ENCODE results near the gene CYS1.

DNA sequence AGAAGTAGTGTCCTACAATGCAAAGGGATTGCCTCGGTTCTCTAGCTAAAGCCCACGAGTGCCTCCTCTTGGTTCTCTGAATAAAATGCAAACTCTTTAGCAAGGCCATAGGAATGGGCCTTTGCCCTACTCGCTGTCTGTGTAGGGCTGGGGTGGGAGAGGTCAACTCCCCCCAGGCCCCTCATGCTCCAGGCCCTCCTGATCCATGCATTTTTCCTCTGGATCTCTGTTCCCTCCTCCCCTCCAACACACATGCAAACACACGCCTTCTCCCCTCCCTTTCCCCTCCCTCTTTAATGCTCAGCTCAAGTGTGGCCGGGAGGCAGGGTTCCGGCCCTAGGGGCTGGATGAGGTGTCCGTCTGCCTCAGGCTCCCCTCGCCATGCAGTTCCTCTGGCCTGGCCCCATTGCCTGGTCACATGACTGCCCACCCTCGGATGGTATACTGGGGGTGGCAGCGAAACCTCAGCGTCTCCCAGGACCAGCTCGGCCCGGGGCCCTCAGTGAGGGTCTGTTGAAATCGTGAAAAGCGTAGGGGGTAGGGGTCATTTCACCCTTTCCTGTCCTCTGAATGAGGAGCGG, 51.7 kb downstream of the CYS1 start:
- TF ChIP-seq, protein P1, sequence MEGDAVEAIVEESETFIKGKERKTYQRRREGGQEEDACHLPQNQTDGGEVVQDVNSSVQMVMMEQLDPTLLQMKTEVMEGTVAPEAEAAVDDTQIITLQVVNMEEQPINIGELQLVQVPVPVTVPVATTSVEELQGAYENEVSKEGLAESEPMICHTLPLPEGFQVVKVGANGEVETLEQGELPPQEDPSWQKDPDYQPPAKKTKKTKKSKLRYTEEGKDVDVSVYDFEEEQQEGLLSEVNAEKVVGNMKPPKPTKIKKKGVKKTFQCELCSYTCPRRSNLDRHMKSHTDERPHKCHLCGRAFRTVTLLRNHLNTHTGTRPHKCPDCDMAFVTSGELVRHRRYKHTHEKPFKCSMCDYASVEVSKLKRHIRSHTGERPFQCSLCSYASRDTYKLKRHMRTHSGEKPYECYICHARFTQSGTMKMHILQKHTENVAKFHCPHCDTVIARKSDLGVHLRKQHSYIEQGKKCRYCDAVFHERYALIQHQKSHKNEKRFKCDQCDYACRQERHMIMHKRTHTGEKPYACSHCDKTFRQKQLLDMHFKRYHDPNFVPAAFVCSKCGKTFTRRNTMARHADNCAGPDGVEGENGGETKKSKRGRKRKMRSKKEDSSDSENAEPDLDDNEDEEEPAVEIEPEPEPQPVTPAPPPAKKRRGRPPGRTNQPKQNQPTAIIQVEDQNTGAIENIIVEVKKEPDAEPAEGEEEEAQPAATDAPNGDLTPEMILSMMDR (conservative IDR thresholded peaks at IDR 0.05; ENCODE audit: low read length): peak; percentile 58
- TF ChIP-seq EZH2phosphoT487 (IDR thresholded peaks at IDR 0.05; ENCODE audit: borderline replicate concordance, low read depth, low read length): no peak
